Right forelimb (tissue), 1 donor: ENCODE results near the gene NDUFS7.

Source experiments
- DNase-seq: peaks from one replicate; pipeline ENCODE4 v3.0.0-alpha.2; 2018

The NDUFS7 gene

GRCh38 chr19:1365319-1366269 is 18.1 kb upstream of the NDUFS7 start:
- DNase-seq, result no peak

GRCh38 chr19:1366296-1366695 is 17.4 kb upstream of the NDUFS7 start:
- DNase-seq, result no peak

DNA sequence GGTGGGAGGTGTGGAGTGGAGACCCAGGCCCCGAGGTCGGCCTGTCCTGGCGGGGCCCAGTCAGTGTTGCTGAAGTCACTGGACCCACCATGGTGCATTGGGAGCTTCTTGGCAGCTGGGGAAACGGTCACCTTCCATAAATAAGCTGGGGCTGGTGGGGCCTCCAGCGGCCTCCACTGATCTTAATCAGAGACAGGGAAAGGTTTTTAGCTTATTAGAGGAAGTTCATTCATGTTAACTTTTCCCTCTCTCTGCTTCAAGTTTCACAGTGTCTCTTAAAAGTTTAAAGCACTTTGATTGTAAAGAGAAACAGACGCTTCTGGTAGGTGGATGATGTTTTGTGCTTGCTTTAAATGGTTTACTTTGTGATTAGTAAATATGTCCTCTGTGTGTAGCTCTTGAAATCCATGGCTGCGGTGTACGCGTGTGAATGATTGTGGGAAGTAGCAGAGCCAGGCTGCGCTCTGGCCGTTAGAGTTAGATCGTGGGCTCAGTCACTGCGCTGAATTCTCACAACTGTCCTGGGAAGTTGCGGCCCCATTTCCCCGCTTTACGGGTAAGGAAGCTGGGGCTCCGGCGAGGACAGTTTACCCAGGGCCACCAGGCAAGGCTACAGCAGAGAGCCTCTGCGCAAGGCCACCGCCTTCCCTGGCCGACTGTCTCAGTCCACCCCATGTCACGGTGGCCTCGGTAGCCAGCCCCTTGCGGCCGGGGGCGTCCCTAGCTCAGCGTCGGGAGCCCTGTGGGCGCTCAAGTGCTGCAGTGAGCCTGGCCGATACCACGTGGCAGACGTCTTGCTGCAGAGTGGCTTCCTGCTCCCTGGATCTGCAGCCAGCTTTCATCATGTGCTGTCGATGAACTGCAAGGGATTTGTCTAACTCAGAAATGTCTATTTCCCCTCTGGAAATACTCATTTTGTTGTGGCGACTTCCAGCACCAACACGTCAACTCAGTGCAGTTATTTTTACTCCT is 16.5 kb upstream of the NDUFS7 start:
- DNase-seq, result no peak

DNA sequence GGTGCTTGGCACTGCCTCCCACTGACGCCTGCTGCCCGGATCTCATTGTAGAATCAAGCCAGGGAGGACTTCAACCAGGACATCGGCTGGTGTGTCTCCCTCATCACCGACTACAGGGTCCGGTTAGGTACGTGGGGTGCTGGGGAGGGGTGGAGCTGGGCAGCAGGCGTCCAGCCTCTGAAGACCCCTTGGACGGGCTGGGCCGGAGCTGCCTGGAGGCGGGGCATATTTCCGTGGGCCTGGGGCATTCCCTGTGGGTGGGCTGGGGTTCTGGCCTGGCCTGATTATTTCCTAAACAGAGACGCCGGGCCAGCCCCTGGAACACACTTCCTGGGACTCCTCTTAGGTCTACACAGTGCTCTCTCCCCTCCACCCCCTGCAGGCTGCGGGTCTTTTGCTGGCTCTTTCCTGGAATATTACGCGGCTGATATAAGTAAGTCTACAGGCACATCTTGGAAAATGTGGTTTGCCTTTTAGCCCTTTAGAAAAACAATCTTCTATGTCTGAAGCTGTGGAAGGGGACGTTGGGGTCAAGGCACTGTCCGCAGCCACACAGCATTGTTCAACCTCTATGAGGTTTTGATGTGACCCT is 14.4 kb upstream of the NDUFS7 start:
- DNase-seq, result no peak

GRCh38 chr19:1370579-1371361 is 12.9 kb upstream of the NDUFS7 start:
- no peak for DNase-seq

DNA sequence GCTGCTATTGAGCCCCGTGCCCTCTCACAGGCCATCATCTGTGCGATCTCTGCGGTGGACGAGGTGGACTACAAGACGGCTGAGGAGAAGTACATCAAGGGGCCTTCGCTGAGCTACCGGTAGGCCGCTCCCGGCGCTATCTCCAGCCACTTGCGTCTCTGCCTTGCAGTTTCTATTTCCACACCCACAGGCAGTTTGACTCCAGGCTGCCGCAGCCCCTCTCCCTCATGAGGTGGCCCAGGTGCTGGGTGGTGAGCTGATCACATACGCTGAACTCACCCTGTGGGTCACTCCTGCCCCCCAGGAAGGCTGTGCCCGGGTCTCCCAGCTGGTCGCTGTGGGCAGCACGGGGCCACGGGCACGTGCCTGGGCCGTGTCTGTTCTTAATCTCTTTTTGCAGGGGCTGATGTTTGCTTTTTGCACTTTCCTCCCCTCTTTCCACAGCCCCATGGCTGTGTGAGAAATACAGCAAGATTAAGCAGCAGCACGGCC is 10.6 kb upstream of the NDUFS7 start:
- no peak for DNase-seq

DNA sequence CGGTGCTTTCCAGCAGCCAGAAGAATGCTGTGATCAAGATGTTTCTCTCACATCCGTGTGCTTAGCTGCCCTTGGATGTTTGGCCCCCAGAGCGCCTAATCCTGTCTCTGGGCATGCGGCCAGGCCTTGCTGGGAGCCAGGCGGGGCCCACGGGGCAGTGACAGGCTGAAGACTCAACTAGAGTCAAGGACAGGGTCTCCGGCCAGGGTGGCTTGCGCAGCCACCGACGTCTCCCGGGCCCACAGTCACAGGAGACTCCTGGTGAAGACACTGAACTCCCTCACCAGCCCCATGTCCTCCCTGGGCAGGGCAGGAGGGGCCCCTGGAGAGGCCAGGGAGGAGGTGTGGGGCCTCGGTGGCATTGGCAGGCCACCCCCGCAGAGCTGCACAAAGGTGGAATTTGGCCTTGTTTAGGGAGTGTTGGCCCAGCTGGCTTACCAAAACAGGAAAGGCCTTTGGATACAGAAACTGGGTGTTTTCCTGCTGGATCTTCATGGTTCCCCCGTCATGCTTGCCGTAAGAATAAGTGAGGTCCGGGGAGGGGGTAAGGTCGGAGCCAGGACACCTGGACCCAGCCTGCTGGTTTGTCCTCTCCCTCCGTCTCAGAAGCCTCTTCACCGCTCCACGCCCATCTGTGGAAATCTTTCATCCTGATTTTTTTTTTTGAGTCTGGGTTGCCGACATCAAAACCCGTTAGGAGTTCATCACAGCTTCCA is 10.0 kb upstream of the NDUFS7 start:
- no peak for DNase-seq

GRCh38 chr19:1374250-1374577 is 9.5 kb upstream of the NDUFS7 start:
- no peak for DNase-seq

GRCh38 chr19:1376415-1376805 is 7.3 kb upstream of the NDUFS7 start:
- no peak for DNase-seq

DNA sequence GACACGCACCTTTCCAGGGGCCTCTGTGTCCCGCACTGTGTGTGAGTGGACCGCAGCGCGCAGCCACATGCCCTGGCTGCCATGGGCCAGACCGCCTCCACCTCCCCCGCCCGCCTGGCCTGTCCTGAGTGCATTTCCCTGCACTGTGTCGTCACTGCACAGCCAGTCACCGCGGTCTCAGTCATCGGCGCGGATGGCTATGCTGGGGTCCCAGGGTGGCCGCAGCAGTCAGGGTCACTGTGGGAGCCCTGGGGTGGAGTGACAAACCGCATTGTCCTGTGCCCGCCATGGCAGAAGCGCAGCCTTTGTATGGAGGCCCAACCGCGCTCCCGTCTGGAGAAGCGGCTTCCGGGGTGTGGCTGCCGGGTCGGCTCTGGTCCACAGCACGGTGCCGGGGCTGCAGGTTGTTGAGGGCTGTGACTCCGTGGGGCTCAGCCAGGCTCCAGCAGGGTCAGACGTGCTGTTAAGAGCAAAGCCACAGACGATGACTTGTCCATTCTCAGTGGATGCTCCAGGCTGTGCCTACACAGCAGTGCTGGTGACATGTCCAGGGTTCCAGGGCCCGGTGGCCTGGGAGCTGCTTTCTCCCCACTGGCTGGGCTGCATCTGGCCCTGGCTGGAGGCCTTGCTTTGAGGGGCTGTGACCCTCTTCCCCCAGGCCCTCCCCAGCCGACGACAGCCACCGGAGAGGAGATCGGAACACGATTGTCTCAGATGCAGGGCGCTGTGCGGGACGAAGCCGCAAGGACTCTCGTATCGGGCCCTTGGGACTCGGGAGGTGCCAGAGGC is 6.3 kb upstream of the NDUFS7 start:
- no peak for DNase-seq

- DNase-seq, result no peak
Observed at GRCh38 chr19:1377965-1378785, 5.5 kb upstream of the NDUFS7 start.

DNA sequence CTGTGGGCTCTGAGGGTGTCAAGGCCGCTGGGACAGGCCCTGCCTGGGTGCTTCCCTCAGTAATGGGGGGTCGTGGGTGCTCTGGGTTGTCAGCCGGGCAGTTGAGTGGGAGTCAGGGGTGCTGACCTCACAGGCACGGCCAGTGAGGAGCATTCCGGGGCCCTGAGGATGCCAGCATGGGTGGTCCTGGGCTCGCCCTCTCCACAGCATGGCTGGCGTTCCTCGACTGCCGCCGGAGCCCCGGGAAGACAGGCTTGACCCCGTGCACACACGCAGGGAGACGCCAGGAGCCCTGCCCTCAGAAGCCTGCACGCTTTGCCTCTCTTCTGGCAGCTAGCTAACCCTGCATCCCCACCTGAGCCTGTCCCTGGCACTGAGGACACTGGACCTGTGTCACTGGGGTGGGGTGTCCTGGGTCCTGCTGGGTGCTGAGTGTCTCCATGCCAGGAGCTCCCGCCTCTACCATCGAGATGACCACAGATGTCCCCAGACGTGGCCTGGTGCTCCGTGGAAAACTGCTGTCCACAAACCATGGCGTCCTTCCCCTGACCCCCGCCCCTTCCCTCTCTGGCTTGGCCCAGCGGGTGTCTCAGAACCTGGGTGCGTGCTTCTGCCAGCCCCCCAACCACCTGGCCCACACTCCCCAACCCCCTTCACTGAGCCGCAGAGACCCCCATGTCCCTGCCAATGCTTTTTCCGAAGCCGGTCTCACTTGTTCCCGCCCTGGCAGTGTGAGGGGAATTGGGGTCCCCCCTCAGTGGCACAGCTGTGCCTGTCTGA is 4.4 kb upstream of the NDUFS7 start:
- no peak for DNase-seq

GRCh38 chr19:1379961-1380489 is 3.7 kb upstream of the NDUFS7 start:
- no peak for DNase-seq

DNA sequence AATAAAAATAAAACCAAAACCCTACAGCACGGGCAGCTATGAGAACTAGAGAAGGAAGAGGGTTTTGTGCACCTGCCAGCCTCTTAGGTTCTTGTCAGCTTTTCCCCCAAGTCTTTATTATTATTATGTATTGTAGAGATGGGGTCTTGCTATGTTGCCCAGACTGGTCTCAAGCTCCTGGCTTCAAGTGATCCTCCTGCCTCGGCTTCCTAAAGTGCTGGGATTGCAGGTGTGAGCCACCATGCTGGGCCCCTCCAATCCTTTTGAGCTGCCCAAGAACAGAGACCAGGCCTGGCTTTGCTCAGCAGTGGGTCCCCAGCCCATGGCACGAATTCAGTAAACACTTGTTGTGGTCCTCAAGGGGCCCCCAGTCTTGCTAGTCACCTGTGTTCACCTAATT is 1.5 kb upstream of the NDUFS7 start:
- DNase-seq, result no peak

DNA sequence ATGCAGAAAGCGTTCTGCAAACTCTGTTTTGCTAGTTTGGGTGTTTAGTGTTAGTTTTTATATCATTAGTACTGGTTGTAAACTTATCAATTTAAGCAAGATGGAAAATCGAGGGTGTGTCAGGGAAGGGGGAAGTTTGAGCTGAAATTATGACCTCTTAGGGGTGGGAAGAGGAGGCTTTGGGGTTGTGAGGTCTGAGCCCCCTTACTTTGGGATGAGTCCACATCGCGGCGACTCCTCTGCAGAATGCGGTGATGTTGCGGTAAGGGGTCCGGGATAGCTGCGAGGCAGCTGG is 743 bp upstream of the NDUFS7 start:
- DNase-seq, result no peak

- DNase-seq, result no peak
Observed at GRCh38 chr19:1384085-1384462, 367 bp downstream of the NDUFS7 start.

DNA sequence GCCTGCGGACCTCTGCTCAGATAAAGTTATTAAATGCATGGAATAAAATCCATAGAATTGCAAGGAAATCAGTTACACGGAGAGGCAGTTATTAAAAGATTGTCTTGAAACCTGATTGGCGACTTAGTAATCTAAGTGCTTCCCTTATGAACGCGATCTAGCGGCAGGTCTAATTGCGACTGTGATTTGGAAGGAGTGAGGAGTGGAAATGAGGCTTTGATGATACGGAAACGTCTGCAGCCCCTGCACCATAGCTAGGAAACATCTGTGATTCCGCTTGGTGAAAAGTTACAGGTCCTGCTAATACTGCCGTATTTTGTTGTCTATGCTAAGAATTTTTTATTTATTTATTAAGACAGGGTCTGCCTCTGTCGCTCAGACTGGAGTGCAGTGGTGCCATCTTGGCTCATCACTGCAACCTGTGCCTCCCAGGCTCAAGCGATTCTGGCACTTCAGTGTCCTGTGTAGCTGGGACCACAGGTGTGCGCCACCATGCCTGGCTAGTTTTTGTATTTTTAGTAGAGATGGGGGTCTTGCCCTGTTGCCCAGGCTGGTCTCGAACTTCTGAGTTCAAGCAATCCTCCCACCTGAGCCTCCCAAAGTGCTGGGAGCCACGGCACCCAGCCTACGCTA is 887 bp downstream of the NDUFS7 start:
- no peak for DNase-seq

DNA sequence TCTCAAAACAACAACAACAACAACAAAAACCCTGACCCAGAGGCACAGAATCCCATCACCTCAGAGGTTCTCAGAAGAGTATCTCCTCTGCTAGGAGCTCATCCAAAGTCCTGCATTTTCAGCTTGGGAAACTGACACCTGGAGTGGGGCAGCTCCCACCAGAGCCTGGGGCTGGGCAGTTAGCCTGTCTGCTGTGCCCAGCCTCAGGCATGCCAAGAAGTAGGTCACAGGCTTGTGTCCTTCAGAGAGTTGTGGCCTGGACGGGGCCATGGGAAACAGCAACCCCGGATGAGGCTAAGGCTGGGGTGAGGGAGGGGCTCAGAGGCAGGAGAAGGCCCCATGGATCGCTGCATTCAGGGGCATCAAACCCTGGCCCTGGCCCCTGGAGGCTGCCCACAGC is 2.1 kb downstream of the NDUFS7 start:
- DNase-seq, result no peak
